Amniotic stem cell (primary cell): ENCODE measurements around the gene INTS14.

Experiments used
- DNase-seq: peaks from one replicate; lab custom pipeline; 2025; lab: John Stamatoyannopoulos, UW

The INTS14 gene

DNA sequence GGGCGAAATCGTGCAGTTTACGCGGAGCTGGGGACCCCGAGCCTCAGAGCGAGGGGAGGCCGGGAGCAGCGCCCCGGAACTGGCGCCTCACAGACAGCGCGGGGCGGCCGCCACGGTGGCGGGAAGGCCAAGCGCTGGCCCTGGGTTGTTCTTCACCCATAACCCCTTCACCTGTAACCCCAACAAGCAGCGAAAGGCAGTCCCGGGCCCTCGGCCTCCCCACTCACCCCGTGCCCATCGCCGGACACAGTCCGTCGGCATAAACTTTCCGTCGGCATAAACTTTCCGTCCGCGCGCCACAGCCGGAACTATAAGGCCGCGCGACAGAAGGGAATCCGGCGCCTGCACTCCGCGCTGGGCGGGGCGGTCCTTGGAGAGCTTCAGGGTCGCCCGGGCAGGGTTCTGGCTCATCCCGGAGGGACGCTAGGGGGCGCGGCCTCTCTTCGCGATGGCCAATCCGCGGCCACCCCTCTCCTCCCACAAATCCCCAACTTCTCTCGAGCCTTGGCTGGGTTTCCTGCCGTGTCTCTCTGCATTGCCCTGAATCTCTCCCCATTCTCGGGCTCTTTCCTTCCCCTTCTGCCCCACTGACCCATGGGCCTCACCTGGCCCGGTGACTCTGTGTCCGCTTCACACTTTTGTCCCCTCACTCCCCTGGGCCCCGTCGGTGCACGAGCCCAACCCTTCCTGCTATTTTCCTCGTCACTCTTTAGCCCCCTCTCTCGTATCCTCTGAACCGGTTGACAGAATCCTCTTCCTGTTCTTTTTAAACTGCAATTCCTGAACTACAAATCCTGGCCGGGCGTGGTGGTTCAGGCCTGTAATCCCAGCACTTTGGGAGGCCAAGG lies at the start of gene INTS14:
TSS of gene INTS14 (minus strand) at position 261 of the 848 bp plus-strand sequence. CDS start 3,751 bp downstream, outside the sequence.
- DNase-seq: peak; percentile 97

DNA sequence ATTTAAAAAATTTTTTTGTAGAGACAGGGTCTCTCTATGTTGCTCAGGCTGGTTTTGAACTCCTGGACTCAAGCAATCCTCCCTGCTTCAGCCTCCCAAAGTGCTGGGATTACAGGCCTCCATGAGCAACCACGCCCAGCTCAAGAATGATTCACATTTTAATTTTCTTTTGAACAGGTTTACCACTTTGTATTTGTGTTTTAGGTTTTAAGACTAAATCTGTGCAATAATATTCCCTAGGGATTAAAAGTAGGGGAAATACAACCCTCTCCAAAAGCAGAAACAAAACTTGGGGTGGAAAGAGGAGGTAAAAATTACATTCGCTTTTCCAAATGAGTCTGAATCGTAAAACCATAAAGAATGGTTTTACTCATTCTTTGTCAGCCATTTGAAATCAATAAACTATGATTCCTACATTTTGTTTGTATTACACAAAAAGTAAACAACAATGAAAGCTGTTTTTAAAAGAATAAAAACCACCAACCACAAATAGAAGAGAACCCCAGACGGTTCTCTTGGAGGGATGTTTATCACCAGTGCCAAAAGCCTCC lies 48.6 kb upstream of the INTS14 start:
- DNase-seq: no peak

- DNase-seq: no peak
Observed at GRCh38 chr15:65655457-65655856, 44.5 kb upstream of the INTS14 start.

DNA sequence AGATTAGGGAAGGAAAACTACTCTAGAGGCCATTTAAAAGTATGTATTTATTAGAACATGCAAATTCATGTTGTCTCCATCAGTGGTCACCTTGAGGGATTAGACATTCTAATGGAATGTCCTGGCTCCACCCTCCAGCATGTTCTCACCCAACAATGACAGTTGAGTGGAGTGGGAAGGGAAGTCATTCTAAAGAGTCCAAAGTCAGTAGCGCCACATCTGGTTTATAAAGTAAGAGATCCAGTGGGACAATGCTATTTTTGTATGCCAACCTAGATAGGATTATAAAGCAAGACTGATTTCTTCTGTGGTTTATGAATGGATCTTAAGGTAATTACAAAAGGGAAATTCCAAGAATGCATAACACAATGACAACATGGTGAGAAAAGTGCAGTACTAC lies 44.1 kb upstream of the INTS14 start:
- DNase-seq: no peak

GRCh38 chr15:65653801-65654521 lies 43.0 kb upstream of the INTS14 start:
- DNase-seq: no peak

DNA sequence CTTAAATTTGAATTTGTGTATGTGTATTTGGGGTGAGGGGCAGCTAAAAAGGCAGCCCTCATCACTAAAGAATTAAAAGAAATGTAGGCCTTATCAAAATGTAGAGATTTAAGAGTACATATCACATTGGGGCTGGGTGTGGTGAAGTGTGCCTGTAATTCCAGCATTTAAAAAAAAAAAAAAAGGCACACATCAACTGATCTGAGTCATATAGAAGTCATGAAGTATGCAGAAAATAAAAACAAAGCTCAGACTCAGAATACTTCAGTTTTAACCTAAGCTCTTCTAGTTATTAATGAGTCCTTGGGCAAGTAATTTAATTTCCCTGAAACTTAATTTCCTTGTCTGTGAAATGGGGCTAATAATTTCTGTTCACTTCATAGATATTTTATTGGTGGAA lies 42.4 kb upstream of the INTS14 start:
- DNase-seq: no peak

- no peak for DNase-seq
Observed at GRCh38 chr15:65651831-65652749, 41.2 kb upstream of the INTS14 start.

DNA sequence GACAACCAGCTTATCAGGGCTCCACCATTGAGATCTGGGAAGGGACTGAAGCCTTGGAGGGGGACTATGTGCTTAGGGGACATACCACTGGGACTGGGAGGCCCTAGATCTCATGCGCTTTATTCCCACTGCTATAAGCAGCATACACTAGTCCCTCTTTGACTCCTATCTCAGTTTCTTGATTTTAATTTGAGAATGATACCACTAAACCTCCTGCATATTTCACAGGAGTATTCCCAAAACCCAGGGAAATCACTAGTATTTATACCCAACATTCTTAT lies 40.1 kb upstream of the INTS14 start:
- DNase-seq: no peak

DNA sequence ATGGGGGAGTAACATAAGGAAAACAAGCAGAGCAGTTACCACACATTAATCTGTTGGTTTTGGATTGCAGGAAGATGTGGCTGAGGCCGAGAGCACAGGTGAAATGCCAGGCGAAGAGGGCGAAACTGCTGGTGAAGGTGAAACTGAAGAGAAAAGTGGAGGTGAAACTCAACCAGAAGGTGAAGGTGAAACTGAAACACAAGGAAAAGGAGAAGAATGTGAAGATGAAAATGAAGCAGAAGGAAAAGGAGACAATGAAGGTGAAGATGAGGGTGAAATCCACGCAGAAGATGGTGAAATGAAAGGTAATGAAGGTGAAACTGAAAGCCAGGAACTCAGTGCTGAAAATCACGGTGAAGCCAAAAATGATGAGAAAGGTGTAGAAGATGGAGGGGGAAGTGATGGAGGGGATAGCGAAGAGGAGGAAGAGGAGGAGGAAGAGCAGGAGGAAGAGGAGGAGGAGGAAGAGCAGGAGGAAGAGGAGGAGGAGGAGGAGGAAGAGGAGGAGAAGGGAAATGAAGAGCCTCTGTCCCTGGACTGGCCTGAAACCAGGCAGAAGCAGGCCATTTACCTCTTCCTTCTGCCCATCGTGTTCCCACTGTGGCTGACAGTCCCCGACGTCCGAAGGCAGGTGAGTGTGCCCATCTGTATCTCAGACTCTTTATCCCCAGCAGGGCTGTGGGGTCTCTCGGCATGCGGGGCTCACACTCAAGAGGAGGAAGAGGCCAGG lies 39.5 kb upstream of the INTS14 start:
- DNase-seq: no peak

DNA sequence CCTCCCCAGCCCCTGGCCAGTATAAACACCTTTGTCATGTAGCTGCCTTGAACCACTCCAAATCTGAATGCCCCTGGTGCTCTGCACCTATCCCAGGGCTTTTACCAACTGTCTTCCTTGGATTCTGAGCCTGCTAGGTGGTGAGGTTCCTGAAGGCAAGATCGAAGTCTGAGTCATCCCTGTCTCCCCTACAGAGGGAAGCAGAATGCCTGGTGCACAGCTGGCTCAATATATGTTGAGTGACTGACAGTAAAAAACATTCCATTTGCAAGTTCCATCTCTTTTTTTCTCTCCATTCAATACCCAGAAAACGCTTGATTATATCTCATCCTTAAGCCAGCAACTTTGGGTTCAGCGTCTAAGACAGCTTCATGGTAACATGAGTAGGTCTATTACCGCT lies 35.6 kb upstream of the INTS14 start:
- DNase-seq: no peak

DNA sequence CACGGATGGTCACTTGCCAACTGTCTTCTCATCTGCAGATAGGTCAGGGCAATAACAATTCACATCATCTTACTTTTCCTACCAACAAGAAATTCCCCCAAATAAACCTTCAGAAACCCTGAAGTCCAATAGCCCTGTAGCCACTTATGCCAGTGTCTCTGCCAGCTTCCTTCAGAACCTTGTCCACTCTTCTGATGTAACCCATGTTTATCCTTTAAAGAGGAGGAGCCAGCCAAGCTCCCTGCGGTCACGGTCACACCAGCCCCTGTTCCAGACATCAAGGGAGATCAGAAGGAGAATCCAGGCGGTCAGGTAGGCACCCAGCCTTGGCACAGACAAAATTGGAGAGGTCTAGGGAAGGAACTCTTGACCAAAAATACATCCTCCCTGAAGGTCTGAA lies 34.5 kb upstream of the INTS14 start:
- DNase-seq: no peak

DNA sequence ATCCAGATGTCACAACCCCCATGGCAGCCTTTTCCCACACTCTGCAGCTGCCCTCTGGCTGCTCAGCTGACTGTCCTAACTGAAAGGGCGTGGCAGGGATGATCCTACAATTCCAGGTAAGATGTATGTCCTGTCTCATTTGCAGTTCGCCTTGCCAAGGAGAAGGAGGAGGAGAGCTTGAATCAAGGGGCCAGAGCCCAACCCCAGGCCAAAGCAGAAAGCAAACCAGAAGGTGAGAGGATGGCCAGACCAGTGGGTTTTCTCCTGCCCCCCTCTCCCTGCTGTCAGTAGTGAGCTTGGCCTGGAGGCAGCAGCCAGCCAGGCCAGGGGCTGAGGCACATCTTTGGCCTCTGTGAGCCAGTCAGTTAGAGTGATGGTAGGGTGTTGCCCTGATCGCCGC lies 33.4 kb upstream of the INTS14 start:
- DNase-seq: no peak

DNA sequence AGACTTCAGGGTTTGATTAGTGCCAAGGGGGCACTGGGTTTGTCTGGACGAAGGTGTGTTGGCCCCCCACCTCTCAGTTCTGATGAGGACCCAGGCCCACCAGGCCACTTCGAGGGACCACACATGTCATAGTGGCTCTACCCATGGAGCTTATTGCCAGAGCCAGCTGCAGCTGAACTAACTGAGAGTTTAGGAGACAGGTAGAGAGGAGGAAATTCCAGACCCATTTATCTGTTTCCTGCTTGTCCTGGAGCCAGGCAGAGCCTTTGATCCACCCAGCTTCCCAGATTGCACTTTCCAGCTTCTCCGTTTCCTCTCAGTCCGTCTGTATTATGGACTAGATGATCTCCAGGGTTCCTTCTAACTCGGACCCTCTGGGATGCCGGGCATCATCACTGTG lies 31.7 kb upstream of the INTS14 start:
- no peak for DNase-seq

GRCh38 chr15:65641768-65642475 lies 31.0 kb upstream of the INTS14 start:
- no peak for DNase-seq

DNA sequence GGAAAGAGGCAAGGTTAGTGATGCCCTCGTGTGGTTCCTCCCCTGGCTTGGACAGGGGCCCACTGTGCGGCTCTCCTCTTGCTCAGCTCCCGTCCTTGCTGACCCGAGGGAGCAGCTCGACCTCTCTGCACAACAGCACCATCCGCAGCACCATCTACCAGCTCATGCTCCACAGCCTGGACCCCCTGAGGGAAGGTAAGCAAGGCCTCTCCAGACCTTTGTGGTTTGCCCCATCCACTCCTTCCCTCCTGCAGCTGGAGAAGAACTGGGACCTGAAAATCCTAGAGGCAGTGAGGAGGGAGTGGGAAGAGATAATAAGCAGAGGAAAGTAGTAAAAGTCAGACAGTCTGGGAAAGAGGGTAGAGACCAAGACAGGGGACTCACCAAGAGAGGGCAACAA lies 28.6 kb upstream of the INTS14 start:
- DNase-seq: no peak

DNA sequence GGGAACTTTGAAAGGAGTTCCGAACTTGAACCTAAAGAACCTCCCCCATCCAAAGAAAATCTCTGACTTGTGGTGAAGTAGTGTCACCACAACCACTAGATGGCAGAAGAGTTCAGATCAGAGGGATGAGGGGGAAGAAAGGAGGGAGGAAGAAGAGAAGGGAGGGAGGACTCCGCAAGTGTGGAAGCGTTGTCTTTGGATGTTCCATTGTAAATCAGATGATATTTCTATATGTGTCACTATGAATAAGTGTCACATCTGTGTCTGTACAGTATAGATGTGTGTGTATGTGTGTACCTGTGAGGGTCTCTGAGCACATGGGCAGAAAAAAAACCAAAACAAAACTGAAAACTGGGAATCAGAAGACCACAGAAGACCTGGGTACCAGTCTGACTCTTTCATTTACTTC lies 27.8 kb upstream of the INTS14 start:
- peak; percentile 57 for DNase-seq

GRCh38 chr15:65638109-65638508 lies 27.2 kb upstream of the INTS14 start:
- DNase-seq: no peak

DNA sequence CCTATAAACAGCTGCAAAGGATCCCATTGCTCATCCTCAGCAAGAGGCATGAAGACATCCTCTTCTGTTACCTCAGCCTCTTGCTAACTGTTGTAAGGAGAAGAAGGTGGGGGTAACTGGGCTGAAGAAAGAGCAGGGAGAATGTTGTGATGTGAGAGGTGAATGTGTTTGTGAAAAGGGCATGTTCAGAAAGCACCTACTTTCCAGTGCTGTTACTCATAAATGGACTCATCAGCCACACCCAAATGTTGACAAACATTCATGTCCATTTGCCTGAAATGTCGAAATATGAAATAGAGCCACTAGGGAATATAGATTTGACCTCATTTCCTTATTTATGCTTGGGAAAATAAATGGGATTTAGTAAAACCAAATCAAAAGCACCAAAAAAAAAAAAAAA lies 23.4 kb upstream of the INTS14 start:
- no peak for DNase-seq

DNA sequence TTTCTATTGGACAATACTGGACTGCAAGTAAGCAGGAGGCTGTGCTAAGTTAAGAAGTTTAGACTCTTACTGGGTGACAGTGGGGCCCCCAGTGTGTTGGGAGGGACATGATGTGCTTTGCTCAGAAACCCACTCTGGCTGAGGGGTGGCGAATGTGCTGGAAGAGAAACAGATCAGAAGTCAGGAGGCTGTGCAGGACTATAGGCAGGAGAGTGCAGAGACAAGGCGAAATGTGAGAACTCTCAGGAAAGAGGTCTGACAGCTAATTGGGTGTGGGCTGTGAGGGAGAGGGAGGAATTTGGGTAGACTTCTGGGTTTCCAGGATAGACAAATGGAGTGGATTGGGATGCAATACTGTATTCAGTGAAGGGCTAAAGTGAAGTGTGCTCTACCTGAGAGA lies 22.8 kb upstream of the INTS14 start:
- no peak for DNase-seq

- DNase-seq: no peak
Observed at GRCh38 chr15:65632780-65633375, 21.9 kb upstream of the INTS14 start.

DNA sequence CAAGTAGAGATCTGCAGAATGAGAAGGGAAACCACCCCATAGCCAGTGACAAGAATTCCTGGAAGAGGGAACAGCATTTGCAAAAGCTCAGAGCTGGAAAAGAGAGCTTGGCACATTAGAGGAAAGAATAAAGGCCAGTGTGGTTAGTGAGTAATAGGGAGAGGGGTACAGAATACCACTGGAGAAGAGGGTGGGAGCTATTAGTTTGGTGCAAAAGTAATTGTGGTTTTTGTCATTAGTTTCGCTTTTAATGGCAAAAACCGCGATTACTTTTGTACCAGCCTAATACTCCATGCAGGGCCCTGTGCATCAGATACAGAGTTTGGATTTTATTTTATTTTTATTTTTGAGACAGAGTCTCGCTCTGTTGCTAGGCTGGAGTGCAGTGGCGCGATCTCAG lies 20.6 kb upstream of the INTS14 start:
- no peak for DNase-seq
